Lung (tissue), 12 donors: ENCODE results near the gene RAPGEF1. TPM values are rescaled to one million over a fixed set of nuclear protein-coding genes. Genes with fewer than 3 reads are reported as not detected.

Source experiments
- ATAC-seq: fragments of 200-7000 bp; cut with Tn5 transposase; one replicate; pipeline ENCODE4 v1.9.1; 2020; ENCODE audit warnings: moderate number of reproducible peaks; ENCODE audit not compliant: insufficient read depth, low FRiP score
- DNase-seq, 3 donors: peaks; one replicate each; pipeline ENCODE4 v3.0.0-alpha.2; 2013 to 2017
- H3K27ac ChIP-seq, 2 donors: one replicate each; pipeline ENCODE4 v1.5.1; 2013; ENCODE audit warnings: mild to moderate bottlenecking in 2 of 2, moderate library complexity in 2 of 2, control low read depth in 1 of 2, inconsistent platforms in 1 of 2, low read depth in 1 of 2, low read length in 1 of 2
- H3K27me3 ChIP-seq, 3 donors: one replicate each; pipeline ENCODE4 v1.5.1; 2013; ENCODE audit warnings: low read length in 2 of 3; ENCODE audit not compliant: control insufficient read depth in 3 of 3, insufficient read depth in 3 of 3
- H3K36me3 ChIP-seq, 4 donors: one replicate each; pipeline ENCODE4 v1.5.1; 2013; ENCODE audit warnings: low read length in 4 of 4, mild to moderate bottlenecking in 1 of 4, moderate library complexity in 1 of 4; ENCODE audit not compliant: control insufficient read depth in 4 of 4, insufficient read depth in 4 of 4
- H3K4me1 ChIP-seq, 5 donors: one replicate each; pipeline ENCODE4 v1.5.1; 2013; ENCODE audit warnings: low read length in 5 of 5, mild to moderate bottlenecking in 2 of 5, moderate library complexity in 1 of 5; ENCODE audit not compliant: control insufficient read depth in 5 of 5, insufficient read depth in 5 of 5
- H3K4me3 ChIP-seq: one replicate; pipeline ENCODE4 v1.5.1; 2013; ENCODE audit warnings: mild to moderate bottlenecking, control low read depth, moderate library complexity
- H3K9ac ChIP-seq, 2 donors: one replicate each; pipeline ENCODE4 v1.5.1; 2013; ENCODE audit warnings: low read length in 2 of 2, control low read depth in 1 of 2; ENCODE audit not compliant: insufficient read depth in 1 of 2
- H3K9me3 ChIP-seq, 4 donors: one replicate each; pipeline ENCODE4 v1.5.1; 2013; ENCODE audit warnings: low read length in 3 of 4, mild to moderate bottlenecking in 1 of 4, moderate library complexity in 1 of 4; ENCODE audit not compliant: control insufficient read depth in 4 of 4, insufficient read depth in 3 of 4
- CTCF ChIP-seq: IDR thresholded peaks from 2 replicates; pipeline ENCODE4 v1.5.1; 2012; ENCODE audit warnings: mild to moderate bottlenecking; ENCODE audit errors: control extremely low read depth, extremely low read depth
- WGBS, 2 donors: extraction: QIAGEN DNeasy Blood & Tissue Kit; methylation state at CpG; one replicate each; pipeline ENCODE4 v1.1.7; 2013; 5-methylcytosine and 5-hydroxymethylcytosine counted together
- polyA plus RNA-seq, 2 donors: library from polyadenylated mRNA; stranded (reverse); fragments of 200-250 nt; gene quantifications; one replicate each; pipeline ENCODE4 v1.2.1, GENCODE V29; 2013
- total RNA-seq, 2 donors: library from RNA; depleted of rRNA in 1 of 2; stranded (reverse); fragments of >200 nt in 1 of 2; gene quantifications; one replicate each; pipeline ENCODE4 v1.2.1, GENCODE V29; 2014 to 2021
- donor health status: control.
- donor health status: control.
- donor health status: Bipolar disorder and iron deficiency.
- donor health status: healthy.
- donor health status: DM: yes; HTN: yes; CAD: no.

RAPGEF1 gene
- total and polyA plus RNA-seq, 4 donors = 38.9 to 134 (median 55.1) TPM

- Histone ChIP-seq H3K27ac (peak overlapping the region; percentile 86 to 90), H3K9ac (peak overlapping the region in 1 of 2 donors; percentile 15), H3K27me3 (no peaks in the 10 kb centered on the region), H3K4me1 (peaks cover 25 to 48% (median 42%) of the 10 kb centered on the region in 5 donors), H3K4me3 (no peak overlapping the region), H3K9me3 (no peaks in the 10 kb centered on the region), H3K36me3 (no peaks in the 10 kb centered on the region)
- TF ChIP-seq CTCF = no peak
- DNase-seq (peak in 1 of 3 donors; percentile 53), ATAC-seq (no peak)
- WGBS, 2 donors = 43 to 63% methylated on average over 4 of the region's 4 CpGs
These were observed 62.8 kb downstream of the RAPGEF1 start for GRCh38 chr9:131677049-131677443.

- Histone ChIP-seq H3K36me3 (no peaks in the 10 kb centered on the region), H3K4me1 (peaks cover 25 to 46% (median 42%) of the 10 kb centered on the region in 5 donors), H3K9ac (peak overlapping the region in 1 of 2 donors; percentile 15), H3K9me3 (no peaks in the 10 kb centered on the region), H3K4me3 (no peak overlapping the region), H3K27me3 (no peaks in the 10 kb centered on the region), H3K27ac (peak overlapping the region; percentile 86 to 90)
- DNase-seq = no peak
- no peak for TF ChIP-seq CTCF
- WGBS, 2 donors = 56 to 68% methylated on average over 6 of the region's 6 CpGs
- no peak for ATAC-seq
These were observed 63.4 kb downstream of the RAPGEF1 start for GRCh38 chr9:131676431-131676972.

- H3K27ac ChIP-seq = peak overlapping the region; percentile 86 to 90
- ATAC-seq (no peak), DNase-seq (no peak)
- whole genome bisulfite sequencing, 2 donors = 67 to 80% methylated on average over 6 of the region's 6 CpGs
- no peak overlapping the region for H3K9ac ChIP-seq
- no peaks in the 10 kb centered on the region for H3K36me3 ChIP-seq
- no peaks in the 10 kb centered on the region for H3K27me3 ChIP-seq
- H3K4me3 ChIP-seq = no peak overlapping the region
- H3K4me1 ChIP-seq = peaks cover 25 to 50% (median 48%) of the 10 kb centered on the region in 5 donors
- H3K9me3 ChIP-seq = no peaks in the 10 kb centered on the region
- no peak for TF ChIP-seq CTCF
These were observed 64.3 kb downstream of the RAPGEF1 start for GRCh38 chr9:131675437-131676022.
